Measurements from ENCODE around the gene FAM174C.
"Not testable (repeated sequence)": the region's sequence is repeated elsewhere in the genome, so short reads cannot be mapped to it uniquely, and the experiment has no call there.

The FAM174C gene

DNA sequence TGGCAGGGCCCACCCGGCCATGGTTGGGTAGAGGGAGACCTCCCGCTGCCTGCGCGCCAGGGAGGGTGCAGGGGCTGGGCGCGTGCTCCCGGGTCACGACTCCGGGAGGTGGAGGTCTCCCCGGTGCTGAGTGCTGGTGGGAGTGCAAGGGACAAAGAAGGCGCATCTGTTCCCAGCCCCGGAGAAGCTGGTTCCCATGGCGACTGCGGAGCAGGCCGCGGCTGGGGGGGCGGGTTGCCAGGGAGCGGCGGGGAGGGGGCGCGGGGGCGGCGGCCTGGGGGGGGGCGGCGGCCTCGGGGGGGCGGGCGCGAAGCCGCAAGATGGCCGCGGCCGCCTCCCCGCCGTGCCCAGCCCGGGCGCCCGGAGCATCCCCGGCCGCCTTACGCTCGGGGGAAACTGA is 38.8 kb upstream of the FAM174C start:
- no peak overlapping the region for H3K27ac ChIP-seq
- DNase-seq (ENCODE audit: low read depth, low spot score): no peak

DNA sequence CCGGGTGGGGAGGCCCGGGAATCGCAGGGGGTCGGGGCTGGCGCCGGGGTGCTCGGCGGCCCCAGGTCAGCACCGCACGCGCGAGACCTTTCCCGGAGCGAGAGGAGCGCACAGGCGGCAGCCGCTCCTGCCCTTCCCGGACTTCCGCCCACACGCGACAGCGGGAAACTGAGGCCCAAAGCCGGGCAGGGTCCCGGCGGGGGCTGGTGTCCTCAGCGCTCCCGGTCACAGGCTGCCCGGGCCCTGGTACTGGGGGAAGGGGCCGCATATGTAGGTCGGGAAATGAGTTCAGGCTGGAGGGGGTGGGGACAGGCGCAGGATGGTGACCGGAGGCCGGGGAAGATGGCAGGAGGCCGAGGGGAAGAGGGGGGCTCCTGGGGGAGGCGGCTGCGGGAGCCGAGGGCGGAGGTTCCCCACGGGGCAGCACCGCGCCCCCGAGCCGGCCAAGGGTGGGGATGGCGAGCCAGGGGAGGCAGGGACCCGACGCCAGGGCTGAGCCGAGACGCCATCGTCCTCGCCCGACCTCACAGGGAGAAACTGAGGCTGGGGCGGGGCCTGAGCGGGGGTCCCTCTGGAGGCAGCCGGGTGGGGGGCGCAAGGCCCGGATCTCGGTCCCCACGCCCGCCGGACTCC is 38.2 kb upstream of the FAM174C start:
- peak overlapping the region; percentile 22 for H3K27ac ChIP-seq
- no peak for DNase-seq (ENCODE audit: low read depth, low spot score)

DNA sequence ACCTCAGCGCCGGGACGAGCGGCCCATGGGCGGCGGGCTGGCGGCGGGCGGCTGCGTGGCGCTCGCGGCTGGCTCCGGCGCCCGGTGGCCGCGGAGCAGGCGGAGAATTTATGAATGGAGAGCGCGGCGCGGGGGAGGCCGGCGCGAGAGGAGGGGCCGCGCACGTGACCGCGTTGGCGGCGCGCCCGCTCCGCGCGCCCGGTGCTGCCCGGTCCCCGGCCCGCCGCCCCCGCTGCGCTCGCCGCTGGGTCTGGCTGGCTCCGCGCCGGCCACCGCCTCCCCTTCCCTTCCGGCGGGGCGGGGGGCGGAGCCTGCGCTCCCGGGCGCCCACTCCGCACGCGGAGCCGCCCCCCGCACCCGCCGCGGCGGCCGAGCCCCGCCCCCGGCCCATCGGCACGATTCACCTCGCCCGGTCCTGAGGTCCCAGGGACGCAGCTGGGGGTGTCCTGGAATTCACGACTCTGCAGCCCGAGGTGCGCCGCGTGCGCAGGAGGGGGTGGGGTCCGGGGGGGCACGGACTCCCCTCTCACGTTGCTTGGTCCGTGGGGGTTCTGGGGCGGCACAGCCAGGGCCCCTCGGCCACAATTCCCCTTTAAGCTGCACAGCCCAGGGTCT is 37.5 kb upstream of the FAM174C start, which contains the start of gene CBARP:
CBARP (minus strand) TSS at position 252 of the 615 bp plus-strand sequence. CDS start 1,905 bp downstream, outside the sequence.
- peak within 1 kb of the TSS; percentile 22 for H3K27ac ChIP-seq
- DNase-seq (ENCODE audit: low read depth, low spot score): no peak

DNA sequence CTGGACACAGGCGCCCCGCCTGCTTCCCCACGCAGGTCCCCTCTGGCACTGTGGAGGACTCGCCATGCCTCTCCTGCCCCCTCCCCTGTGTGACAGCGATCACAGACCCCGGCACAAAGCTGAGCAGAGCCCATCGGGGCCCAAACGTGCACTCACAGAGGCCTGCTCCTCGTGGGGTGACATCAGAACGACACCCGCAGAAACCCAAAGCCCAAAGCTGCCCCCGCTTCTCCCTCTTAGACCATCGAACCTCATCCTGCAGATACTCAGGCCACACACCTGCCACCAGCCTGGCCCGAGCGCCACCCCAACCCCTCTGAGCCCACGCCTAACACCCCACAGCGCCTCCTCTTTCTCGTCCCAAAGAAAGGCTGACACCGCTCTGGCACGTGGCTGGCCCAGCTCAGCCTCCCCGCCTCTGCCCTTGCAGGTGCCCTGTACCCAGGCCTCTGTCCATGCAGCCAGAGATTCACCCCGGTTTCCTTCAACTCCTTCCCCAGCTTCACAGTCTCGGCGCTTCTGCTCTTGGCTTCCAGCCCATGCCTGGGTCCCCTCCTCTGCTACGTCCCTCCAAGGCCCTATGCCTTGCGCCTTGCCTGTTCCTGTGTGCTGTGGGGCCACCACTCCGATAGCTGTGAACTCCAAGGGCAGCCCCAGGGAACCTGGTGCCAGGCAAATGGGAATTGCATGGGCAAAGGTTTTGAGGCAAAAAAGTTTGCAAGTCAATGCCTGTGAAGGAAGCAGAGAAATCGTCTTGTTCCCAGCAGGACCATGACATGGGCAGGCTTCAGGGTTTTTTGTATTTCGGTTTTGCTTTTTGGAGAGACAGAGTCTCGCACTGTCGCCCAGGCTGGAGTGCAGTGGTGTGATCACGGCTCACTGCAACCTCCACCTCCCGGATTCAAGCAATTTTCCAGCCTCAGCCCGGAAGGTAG is 36.7 kb upstream of the FAM174C start:
- DNase-seq (ENCODE audit: low read depth, low spot score): no peak
- no peak overlapping the region for H3K27ac ChIP-seq

DNA sequence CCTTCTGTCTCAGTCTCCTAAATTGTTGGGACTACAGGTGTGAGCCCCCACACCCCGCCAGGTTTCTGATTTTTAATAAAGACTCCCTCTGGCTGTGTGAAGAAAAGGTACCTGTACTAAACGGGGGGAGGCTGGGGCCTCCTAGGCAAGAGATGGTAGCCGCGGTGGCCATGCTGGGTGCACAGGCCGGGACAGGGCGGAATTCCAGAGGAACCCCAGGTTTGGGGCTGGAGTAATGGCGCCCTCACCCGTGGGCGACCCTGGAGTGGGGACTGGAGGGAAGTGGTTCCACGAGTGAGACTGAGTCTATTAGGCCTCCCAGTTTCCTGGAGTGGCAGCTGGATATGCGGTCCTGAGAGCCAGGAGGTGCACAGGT is 35.9 kb upstream of the FAM174C start:
- H3K27ac ChIP-seq: no peak overlapping the region
- DNase-seq (ENCODE audit: low read depth, low spot score): no peak

DNA sequence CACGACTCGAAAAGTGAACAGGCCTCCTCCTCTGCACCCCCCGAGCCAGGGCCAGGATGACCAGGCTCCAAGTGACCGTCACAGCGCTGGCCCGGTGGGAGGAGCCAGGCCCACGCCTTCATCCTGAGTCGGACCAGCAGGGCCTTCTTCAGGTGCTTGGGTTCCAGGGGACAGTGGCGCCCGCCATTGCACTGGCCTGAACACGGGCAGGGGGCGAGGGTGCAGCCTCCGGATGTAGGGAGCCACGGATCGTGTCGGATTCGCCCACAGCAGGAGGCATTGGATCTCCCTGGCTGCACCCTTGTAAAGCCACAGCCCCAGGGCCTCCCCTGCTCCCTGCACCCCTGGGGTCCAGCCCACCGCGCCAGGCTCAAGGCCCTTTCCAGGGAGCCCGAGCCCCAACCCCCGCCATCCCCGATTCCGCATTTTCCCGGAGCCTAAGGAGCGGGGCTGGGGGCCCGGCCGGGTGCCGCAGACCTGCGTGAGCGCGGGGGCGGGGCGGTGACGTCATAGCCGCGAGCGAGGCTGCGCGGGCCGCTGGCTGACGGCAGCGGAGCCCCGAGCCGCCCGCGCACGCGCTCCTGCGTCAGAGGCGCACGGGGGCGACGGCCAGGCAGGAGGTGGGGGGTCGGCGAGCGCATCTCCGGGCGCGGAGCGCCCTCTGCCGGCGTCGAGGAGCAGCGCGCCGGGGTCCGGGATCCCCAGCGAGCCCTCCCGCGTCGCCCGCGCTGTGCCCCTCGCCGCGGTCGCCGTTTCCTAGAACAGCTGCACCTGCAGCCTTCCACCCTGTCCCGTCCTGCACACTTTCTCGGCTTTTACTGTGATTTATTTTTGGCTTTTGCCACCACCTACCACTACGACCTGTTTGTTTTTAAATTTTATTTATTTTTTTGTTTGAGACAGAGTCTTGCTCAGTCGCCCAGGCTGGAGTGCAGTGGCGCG is 35.3 kb upstream of the FAM174C start:
- no peak overlapping the region for H3K27ac ChIP-seq
- no peak for DNase-seq (ENCODE audit: low read depth, low spot score)

DNA sequence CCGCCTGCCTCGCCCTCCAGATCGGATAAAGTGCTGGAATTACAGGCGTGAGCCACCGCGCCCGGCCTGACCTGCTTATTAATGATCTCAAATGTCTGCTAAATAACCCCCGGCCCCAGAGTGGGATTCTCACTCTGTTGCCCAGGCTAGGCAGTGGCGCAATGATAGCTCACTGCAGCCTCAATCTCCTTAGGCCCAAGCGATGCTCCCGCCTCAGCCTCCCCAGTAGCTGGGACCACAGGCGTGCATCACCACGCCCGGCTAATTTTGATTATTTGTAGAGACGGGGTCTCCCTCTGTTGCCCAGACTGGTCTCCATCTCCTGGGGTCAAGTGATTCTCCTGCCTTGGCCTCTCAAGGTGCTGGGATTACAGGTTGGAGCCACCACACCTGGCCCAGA is 34.4 kb upstream of the FAM174C start:
- peak overlapping the region; percentile 59 for H3K27ac ChIP-seq
- no peak for DNase-seq (ENCODE audit: low read depth, low spot score)

DNA sequence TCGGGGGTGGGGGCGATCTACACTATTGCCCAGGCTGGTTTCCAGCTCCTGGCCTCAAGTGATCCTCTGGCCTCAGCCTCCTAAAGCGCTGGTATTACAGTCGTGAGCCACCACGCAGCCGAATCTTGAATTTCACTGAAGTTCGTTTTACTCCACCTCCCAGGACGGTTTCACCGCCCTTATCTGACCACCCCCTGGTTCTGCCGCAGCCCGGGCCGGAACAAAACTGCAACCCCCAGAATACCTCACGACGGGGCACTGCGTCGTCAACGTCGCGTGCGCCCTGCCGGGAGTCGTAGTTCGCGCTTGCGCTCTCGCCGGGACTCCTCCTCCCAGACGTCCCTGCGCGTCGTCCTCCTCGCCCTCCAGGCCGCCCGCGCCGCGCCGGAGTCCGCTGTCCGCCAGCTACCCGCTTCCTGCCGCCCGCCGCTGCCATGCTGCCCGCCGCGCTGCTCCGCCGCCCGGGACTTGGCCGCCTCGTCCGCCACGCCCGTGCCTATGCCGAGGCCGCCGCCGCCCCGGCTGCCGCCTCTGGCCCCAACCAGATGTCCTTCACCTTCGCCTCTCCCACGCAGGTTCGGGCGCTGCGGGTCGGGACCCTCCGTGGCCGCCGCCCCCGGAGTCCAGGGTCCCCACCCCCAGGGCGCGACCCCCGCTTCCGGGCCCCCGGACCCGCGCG is 33.8 kb upstream of the FAM174C start, which contains the start of gene ATP5F1D:
ATP5F1D (plus strand) TSS at position 335 of the 679 bp plus-strand sequence; CDS start at position 435, 100 bp downstream.
- H3K27ac ChIP-seq: peak within 1 kb of the TSS; percentile 59
- DNase-seq (ENCODE audit: low read depth, low spot score): no peak

DNA sequence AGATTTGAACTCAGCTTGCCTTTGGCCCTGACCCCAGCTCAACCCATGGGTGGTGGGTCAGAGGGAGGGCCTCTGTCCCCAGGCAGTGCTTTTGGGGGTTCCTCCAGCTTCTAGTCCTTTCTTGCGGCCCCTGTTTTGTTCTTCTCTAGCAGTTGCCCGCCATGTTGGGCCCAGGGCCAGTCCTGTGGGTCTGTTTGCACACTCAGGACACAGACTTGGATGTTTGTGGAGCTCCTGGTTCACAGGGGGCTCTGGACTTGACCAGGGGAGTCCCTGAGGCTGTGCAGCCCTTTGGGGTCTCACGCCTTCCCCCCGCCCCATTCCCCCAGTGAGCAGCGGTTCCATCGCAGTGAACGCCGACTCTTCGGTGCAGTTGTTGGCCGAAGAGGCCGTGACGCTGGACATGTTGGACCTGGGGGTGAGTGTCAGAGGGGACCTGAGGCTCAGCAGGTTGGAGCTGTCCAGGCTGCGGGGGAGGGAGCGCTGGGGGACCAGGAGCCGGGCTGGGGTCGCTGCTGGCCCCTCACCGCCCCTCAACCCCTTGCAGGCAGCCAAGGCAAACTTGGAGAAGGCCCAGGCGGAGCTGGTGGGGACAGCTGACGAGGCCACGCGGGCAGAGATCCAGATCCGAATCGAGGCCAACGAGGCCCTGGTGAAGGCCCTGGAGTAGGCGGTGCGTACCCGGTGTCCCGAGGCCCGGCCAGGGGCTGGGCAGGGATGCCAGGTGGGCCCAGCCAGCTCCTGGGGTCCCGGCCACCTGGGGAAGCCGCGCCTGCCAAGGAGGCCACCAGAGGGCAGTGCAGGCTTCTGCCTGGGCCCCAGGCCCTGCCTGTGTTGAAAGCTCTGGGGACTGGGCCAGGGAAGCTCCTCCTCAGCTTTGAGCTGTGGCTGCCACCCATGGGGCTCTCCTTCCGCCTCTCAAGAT is 31.3 kb upstream of the FAM174C start:
- peak overlapping the region; percentile 99 for H3K27ac ChIP-seq
- DNase-seq (ENCODE audit: low read depth, low spot score): no peak

DNA sequence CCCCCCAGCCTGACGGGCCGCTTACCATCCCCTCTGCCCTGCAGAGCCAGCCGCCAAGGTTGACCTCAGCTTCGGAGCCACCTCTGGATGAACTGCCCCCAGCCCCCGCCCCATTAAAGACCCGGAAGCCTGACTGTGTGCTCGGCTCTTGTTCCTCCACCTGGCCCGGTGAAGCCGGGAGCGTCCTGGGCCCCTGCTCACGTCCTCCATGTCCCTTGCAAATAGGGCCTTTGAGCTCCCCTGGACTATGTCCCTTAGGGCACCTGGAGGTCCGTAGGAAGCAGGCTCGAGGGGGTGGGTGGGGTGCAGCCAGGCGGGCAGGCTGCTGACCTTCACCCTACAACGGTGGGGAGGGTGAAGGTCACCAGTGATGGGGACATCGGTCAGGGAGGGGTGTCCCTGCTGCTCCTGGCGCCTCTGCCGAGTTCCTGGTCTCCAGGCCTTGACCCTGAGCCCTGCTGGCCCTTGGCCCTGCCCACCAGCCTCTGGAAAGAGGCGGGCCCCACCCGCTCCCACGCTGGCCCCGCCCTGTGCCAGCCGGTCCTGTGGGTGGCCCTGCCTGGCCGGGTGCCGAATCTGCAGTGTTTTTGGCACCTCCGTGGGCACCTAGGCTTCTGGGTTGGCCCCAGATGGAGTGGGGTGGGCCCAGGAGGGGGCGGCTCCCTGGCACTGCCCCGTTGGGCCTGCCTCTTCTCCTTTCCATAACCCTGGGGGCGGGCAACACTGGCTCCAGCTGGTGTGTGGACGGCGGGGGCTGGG is 30.5 kb upstream of the FAM174C start:
- H3K27ac ChIP-seq: peak overlapping the region; percentile 99
- no peak for DNase-seq (ENCODE audit: low read depth, low spot score)

DNA sequence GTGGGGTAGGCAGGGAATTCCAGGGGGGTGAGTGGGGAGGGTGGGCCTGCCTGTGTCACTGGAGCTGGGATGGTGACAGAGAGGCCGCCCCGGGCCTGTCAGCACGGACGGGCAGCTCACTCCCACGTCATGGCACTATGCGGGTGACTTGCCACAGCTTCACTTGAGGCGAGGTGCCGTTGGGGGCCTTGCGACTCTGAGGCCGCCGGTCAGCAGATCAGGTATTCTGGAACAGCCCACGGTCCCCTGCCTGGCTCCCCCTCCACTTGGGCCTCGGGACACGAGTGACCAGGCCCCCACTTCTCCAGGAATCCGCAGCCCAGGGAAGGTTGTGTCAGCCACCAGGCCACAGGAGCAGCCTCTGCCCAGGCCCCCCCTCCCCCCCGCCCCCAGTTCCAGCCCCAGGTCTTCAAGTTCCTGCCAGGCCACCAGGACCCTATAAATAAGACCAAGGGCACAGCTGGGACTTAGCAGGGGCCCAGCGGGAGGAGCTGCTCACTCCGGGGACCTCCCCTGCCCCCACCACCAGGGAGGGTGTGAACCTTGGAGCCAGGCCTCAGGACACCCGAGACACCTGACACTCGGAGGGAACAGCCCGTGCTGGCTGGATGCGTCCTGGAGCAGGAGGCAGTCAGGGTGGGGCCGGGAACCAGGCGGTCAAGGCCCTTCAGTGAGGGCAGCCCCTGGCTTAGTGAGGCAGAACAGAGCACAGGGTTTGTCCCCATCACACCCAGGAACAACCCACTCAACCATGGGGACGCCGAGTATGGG is 29.7 kb upstream of the FAM174C start:
- no peak for DNase-seq (ENCODE audit: low read depth, low spot score)
- H3K27ac ChIP-seq: peak overlapping the region; percentile 99

DNA sequence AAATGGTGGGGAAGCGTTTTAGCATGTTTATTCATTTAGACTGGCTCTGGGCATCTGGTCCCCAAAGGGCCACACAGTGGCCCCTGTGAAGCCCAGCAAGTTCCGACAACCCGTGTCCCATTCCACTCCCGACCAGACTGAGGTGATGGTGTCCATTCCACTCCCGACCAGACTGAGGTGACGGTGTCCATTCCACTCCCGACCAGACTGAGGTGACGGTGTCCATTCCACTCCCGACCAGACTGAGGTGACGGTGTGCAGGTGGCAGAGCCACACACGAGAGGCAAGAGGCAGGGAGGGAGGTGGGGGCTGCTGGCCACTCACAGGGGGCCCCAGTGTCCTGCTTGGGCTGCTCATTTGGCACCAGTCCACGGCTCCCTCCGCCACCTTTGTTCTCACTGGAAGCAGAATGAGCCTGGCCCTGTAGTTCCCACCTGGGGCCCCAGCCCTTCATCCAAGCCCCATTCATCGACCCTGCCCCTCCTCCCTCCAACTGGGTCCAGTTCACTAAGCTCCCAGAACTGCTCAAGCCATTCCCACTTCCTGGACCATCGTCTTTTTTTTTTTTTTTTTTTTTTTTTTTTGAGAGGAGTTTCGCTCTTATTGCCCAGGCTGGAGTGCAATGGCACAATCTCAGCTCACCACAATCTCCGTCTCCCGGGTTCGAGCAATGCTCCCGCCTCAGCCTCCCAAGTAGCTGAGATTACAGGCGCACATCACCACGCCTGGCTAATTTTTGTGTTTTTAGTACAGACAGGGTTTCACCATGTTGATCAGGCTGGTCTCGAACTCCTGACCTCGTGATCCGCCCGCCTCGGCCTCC is 28.9 kb upstream of the FAM174C start:
- peak overlapping the region; percentile 99 for H3K27ac ChIP-seq
- not testable (repeated sequence) for DNase-seq (ENCODE audit: low read depth, low spot score)

DNA sequence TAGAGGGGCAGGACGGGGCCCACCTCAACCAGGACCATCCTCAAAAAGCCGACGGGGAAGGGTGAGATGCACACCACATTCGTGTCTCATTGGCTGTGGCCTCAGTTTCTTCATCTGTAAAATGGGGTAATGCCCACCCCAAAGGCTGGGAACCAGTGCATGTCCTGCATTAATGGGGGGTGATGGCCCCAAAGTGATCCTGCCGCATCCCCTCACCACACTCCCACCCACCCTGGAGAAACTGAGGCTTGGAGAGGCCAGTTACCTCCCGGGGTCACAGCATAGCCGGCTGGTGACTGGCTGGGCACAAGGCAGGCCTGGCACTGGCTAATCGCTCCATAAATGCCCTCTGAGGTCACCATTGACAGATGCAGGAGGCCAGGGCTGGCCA is 27.6 kb upstream of the FAM174C start:
- no peak for DNase-seq (ENCODE audit: low read depth, low spot score)
- peak overlapping the region; percentile 99 for H3K27ac ChIP-seq

DNA sequence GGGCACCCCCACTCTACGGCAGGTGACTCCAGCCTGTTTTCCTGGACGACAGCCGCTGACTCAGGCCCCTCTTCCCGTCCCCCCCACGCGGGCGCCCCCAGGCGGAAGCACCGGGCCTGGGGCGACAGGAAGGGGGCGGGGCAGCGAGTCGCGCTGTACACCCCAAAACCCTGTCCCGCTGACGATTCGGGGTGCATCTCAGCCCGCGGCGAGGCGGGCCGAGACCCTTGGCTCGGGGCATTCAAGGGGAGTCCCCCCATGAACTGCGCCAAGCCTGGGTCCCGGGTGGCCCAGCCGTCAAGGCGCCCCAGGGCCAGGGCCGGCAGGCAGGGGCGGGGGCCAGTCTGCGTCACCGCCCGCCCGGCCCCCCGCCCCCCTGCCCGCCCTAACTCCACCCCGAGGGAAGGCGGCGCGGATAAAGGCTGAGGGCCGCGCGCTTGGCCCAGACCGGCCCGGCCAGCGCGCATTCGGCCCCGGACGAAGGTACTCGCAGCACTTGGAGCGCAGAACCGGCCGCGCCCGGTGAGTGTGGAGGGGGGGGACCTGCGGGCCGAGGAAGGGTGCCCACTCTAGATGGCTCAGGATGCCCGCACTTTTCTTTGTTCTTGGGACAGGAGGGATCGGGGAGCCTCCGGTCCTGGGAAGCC is 27.1 kb upstream of the FAM174C start, which contains the start of gene MIDN:
MIDN (plus strand) TSS at position 445 of the 647 bp plus-strand sequence. CDS start 1,714 bp downstream, outside the sequence.
- DNase-seq (ENCODE audit: low read depth, low spot score): no peak
- H3K27ac ChIP-seq: peak within 1 kb of the TSS; percentile 99

DNA sequence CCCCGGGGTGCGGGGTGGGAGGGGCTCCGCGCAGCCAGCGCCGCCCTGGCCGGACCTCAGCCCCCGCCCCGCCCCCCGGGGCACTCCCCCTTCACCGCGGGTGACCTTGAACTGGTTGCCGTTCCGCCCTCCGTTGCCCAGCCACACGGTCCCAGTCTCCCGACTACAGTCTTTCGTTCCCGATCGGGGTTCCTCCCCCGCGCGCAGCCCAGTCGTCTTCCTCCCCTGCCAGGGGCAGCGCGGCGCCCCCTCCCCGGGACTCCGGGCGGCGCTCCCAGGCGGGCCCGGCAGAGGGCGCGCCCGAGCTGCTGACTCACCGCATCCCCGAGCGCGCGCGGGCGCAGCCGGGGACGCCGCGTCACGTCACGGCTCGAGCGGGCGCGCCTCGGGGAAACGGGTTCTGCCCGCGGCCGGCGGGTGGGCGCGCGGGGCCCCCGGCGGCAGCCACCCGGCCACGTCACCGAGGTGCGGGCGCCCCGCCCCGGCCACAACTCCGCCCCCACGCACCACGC is 26.5 kb upstream of the FAM174C start:
- no peak for DNase-seq (ENCODE audit: low read depth, low spot score)

More for the DNA sequence above, 26.5 kb upstream of the FAM174C start:
- peak overlapping the region; percentile 99 for H3K27ac ChIP-seq
